WTC11 (cell line): ENCODE data around the gene SAMD13. TPM values are rescaled to one million over a fixed set of nuclear protein-coding genes. Genes with fewer than 3 reads are reported as not detected.

ENCODE experiments used
- ATAC-seq: fragments of 200-7000 bp; cut with Tn5 transposase; 2 replicates; pipeline ENCODE4 v1.10.0; 2021; ENCODE audit warnings: mild to moderate bottlenecking, moderate library complexity
- CTCF ChIA-PET: fragments of 300-600 bp; sonication (Branson Sonifier 250); formaldehyde crosslinking; loops from one replicate; lab custom pipeline; 2021; ENCODE audit warnings: antibody characterized with exemption; lab: Charles Lee
- POLR2A ChIA-PET: fragments of 350-600 bp; sonication (Branson Sonifier 250); formaldehyde crosslinking; loops from one replicate; lab custom pipeline; 2021; ENCODE audit warnings: antibody characterized with exemption; lab: Charles Lee
- DNase-seq: peaks from one replicate; pipeline ENCODE4 v3.0.0; 2021; ENCODE audit warnings: low spot score
- H3K27ac Mint-ChIP-seq: 2 replicates; pipeline ENCODE4 v1.8.0; 2021; ENCODE audit warnings: mixed read lengths
- H3K27me3 Mint-ChIP-seq: 2 replicates; pipeline ENCODE4 v1.8.0; 2021; ENCODE audit warnings: low read depth, mild to moderate bottlenecking, moderate library complexity, mixed read lengths
- H3K36me3 Mint-ChIP-seq: 2 replicates; pipeline ENCODE4 v1.8.0; 2021; ENCODE audit warnings: mixed read lengths
- H3K4me1 Mint-ChIP-seq: 2 replicates; pipeline ENCODE4 v1.8.0; 2022; ENCODE audit warnings: mixed read lengths
- H3K4me3 Mint-ChIP-seq: 2 replicates; pipeline ENCODE4 v1.8.0; 2021; ENCODE audit warnings: mild to moderate bottlenecking, moderate library complexity, mixed read lengths
- H3K9me3 Mint-ChIP-seq: 2 replicates; pipeline ENCODE4 v1.8.0; 2021; ENCODE audit warnings: mixed read lengths
- ATF1 ChIP-seq: sonication (generic); formaldehyde crosslinking; IDR thresholded peaks from 2 replicates; pipeline ENCODE4 v1.8.1; 2023; ENCODE audit warnings: mild to moderate bottlenecking, moderate library complexity, missing genetic modification reagents
- ESRRA ChIP-seq: sonication (generic); formaldehyde crosslinking; IDR thresholded peaks from 2 replicates; pipeline ENCODE4 v1.8.1; 2022; ENCODE audit warnings: mild to moderate bottlenecking, missing genetic modification reagents, borderline replicate concordance
- FOXJ3 ChIP-seq: sonication (generic); formaldehyde crosslinking; IDR thresholded peaks from 2 replicates; pipeline ENCODE4 v1.9.0; 2021; ENCODE audit warnings: missing genetic modification reagents, mild to moderate bottlenecking, borderline replicate concordance
- NFE2L1 ChIP-seq: sonication (generic); formaldehyde crosslinking; IDR thresholded peaks from 2 replicates; pipeline ENCODE4 v1.8.1; 2023; ENCODE audit warnings: missing genetic modification reagents
- SMAD4 ChIP-seq: sonication (generic); formaldehyde crosslinking; IDR thresholded peaks from 2 replicates; pipeline ENCODE4 v1.8.0; 2022; ENCODE audit warnings: mild to moderate bottlenecking, missing genetic modification reagents
- SOX15 ChIP-seq: fragments of 250-450 bp; sonication (Bioruptor Pico); IDR thresholded peaks from 2 replicates; pipeline ENCODE4 v1.9.0; 2021; ENCODE audit warnings: mild to moderate bottlenecking
- TEAD1 ChIP-seq: sonication (generic); formaldehyde crosslinking; IDR thresholded peaks from 2 replicates; pipeline ENCODE4 v1.8.0; 2022; ENCODE audit warnings: mild to moderate bottlenecking, missing genetic modification reagents
- TEAD4 ChIP-seq: sonication (generic); formaldehyde crosslinking; IDR thresholded peaks from 2 replicates; pipeline ENCODE4 v1.8.0; 2022; ENCODE audit warnings: mild to moderate bottlenecking, missing genetic modification reagents
- ZNF219 ChIP-seq: sonication (generic); formaldehyde crosslinking; IDR thresholded peaks from 2 replicates; pipeline ENCODE4 v1.8.0; 2023; ENCODE audit warnings: missing genetic modification reagents, mild to moderate bottlenecking, borderline replicate concordance
- ZNF263 ChIP-seq: sonication (generic); formaldehyde crosslinking; IDR thresholded peaks from 2 replicates; pipeline ENCODE4 v1.8.1; 2022; ENCODE audit warnings: low read depth, mild to moderate bottlenecking, moderate library complexity, missing genetic modification reagents
- ZNF396 ChIP-seq: fragments of 250-450 bp; sonication (Bioruptor Pico); IDR thresholded peaks from 2 replicates; pipeline ENCODE4 v1.8.0; 2021; ENCODE audit warnings: mild to moderate bottlenecking, moderate library complexity, borderline replicate concordance
- ZNF423 ChIP-seq: fragments of 250-450 bp; sonication (Bioruptor Pico); IDR thresholded peaks from 2 replicates; pipeline ENCODE4 v2.1.2; 2022; ENCODE audit warnings: mild to moderate bottlenecking, moderate library complexity
- total RNA-seq: library from RNA; stranded (reverse); gene quantifications from 3 replicates; pipeline ENCODE4 v1.2.3, GENCODE V29; 2021
- TF ChIP-seq, protein P1 (sequence below): sonication (generic); formaldehyde crosslinking; IDR thresholded peaks from 2 replicates; pipeline ENCODE4 v1.8.0; 2022; ENCODE audit warnings: missing genetic modification reagents
- TF ChIP-seq, protein P2 (sequence below): fragments of 250-450 bp; sonication (Bioruptor Pico); conservative IDR thresholded peaks from 2 replicates; pipeline ENCODE4 v1.9.0; 2021; ENCODE audit warnings: mild to moderate bottlenecking
- TF ChIP-seq, protein P3 (sequence below): sonication (generic); formaldehyde crosslinking; IDR thresholded peaks from 2 replicates; pipeline ENCODE4 v1.8.0; 2022; ENCODE audit warnings: mild to moderate bottlenecking, missing genetic modification reagents
- TF ChIP-seq, protein P4 (sequence below): sonication (generic); formaldehyde crosslinking; conservative IDR thresholded peaks from 2 replicates; pipeline ENCODE4 v1.8.1; 2022; ENCODE audit warnings: mild to moderate bottlenecking, missing genetic modification reagents
- TF ChIP-seq, protein P5 (sequence below): sonication (generic); formaldehyde crosslinking; IDR thresholded peaks from 2 replicates; pipeline ENCODE4 v1.8.0; 2022; ENCODE audit warnings: mild to moderate bottlenecking, missing genetic modification reagents
- TF ChIP-seq, protein P6 (sequence below): sonication (generic); formaldehyde crosslinking; conservative IDR thresholded peaks from 2 replicates; pipeline ENCODE4 v1.8.1; 2023; ENCODE audit warnings: mild to moderate bottlenecking, low read depth, missing genetic modification reagents, moderate library complexity
- TF ChIP-seq, protein P7 (sequence below): sonication (generic); formaldehyde crosslinking; IDR thresholded peaks from 2 replicates; pipeline ENCODE4 v1.8.0; 2022; ENCODE audit warnings: mild to moderate bottlenecking, missing genetic modification reagents

SAMD13 gene
- total RNA-seq, 1 experiment from 2014 or later, result 1.8 TPM

DNA sequence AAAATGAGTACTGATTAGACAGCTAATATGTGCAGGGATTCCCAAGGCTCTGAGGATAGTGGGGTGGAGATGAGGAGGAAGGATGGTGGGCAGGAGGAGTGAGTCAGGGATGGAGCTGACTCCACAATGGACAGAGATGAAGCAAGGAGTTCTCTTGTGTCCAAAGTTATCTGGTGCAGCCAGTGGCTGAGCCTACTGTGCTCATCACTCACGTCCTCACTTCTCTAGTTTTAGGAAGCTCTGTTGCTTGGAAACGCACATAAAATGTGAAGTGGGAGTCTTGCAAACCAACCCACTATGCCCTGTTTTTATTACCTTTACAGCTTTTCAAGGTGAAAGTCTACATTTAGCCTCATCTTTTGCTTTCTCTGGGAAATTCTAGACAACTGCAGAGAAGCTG lies 36.5 kb upstream of the SAMD13 start:
- ChIA-PET CTCF (no interaction called here), POLR2A (no interaction called here)
- no peaks in the 10 kb centered on the region for H3K27me3 Mint-ChIP-seq
- no peaks in the 10 kb centered on the region for H3K36me3 Mint-ChIP-seq
- H3K9me3 Mint-ChIP-seq, result no peaks in the 10 kb centered on the region
- ATAC-seq (no peak), DNase-seq (no peak)
- no peak overlapping the region for H3K4me3 Mint-ChIP-seq
- H3K27ac Mint-ChIP-seq, result no peak overlapping the region
- TF ChIP-seq FOXJ3 (CRISPR knock-in tag), result no peak
- TF ChIP-seq, protein P1, sequence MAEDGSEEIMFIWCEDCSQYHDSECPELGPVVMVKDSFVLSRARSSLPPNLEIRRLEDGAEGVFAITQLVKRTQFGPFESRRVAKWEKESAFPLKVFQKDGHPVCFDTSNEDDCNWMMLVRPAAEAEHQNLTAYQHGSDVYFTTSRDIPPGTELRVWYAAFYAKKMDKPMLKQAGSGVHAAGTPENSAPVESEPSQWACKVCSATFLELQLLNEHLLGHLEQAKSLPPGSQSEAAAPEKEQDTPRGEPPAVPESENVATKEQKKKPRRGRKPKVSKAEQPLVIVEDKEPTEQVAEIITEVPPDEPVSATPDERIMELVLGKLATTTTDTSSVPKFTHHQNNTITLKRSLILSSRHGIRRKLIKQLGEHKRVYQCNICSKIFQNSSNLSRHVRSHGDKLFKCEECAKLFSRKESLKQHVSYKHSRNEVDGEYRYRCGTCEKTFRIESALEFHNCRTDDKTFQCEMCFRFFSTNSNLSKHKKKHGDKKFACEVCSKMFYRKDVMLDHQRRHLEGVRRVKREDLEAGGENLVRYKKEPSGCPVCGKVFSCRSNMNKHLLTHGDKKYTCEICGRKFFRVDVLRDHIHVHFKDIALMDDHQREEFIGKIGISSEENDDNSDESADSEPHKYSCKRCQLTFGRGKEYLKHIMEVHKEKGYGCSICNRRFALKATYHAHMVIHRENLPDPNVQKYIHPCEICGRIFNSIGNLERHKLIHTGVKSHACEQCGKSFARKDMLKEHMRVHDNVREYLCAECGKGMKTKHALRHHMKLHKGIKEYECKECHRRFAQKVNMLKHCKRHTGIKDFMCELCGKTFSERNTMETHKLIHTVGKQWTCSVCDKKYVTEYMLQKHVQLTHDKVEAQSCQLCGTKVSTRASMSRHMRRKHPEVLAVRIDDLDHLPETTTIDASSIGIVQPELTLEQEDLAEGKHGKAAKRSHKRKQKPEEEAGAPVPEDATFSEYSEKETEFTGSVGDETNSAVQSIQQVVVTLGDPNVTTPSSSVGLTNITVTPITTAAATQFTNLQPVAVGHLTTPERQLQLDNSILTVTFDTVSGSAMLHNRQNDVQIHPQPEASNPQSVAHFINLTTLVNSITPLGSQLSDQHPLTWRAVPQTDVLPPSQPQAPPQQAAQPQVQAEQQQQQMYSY, result no peak
- no peak for TF ChIP-seq ESRRA (CRISPR knock-in tag)
- TF ChIP-seq, protein P2, sequence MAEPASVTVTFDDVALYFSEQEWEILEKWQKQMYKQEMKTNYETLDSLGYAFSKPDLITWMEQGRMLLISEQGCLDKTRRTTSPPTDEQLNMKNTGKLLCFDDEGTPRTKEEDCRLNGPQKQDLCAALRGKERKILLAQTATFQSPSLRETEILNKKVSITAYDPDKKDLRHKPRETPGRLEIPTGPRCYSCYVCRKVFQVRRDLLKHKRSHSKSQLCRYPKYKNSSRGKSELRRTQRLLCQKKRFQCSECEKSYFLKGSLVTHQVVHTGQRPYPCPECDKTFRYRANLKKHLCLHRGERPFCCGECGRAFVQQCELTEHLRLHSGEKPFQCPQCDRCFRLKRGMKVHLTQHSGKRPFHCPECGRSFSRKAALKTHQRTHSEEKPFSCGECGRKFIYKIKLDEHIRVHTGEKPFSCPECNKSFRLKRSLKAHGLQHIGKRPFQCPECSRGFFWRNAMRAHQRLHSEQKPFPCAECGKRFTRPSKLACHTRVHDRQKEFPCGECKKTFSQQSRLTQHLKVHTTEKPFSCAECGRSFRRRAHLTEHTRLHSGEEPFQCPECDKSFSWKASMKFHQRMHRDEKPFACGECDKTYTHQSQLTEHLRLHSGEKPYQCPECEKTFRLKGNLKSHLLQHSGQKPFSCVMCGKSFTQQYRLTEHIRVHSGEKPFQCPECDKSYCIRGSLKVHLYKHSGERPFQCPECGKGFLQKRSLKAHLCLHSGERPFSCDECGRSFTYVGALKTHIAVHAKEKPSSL (CRISPR knock-in tag), result no peak
- no peak for TF ChIP-seq SOX15 (CRISPR knock-in tag)
- TF ChIP-seq, protein P3, sequence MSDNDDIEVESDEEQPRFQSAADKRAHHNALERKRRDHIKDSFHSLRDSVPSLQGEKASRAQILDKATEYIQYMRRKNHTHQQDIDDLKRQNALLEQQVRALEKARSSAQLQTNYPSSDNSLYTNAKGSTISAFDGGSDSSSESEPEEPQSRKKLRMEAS, result no peak
- TF ChIP-seq SMAD4 (CRISPR knock-in tag), result no peak
- no peak for TF ChIP-seq ATF1 (CRISPR knock-in tag)
- no peak for TF ChIP-seq TEAD4 (CRISPR knock-in tag)
- TF ChIP-seq TEAD1, result no peak
- no peak for TF ChIP-seq ZNF263
- peaks cover 2% of the 10 kb centered on the region; the same call in 1 of the 2 replicates for H3K4me1 Mint-ChIP-seq

DNA sequence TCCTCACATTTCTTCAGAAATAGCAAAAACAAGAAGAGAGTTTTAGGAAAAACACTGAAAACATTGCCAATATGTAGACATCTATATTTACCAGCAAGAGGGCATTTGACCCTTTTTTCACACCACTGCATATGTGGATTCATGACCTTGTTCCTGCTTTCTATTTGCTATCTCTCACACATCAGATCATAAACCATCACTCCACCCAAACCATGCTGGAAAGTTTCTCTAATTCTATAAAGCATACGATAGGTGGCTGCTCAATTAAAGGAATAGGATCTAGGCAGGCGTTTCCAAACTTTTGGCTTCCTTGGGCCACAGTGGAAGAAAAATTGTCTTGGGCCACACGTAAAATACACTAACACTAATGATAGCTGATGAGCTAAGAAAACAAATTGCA lies 35.6 kb upstream of the SAMD13 start:
- no peaks in the 10 kb centered on the region for H3K36me3 Mint-ChIP-seq
- H3K27ac Mint-ChIP-seq, result no peak overlapping the region
- no peak for DNase-seq
- no peak overlapping the region for H3K4me3 Mint-ChIP-seq
- no peaks in the 10 kb centered on the region for H3K9me3 Mint-ChIP-seq
- no peak for TF ChIP-seq NFE2L1 (CRISPR knock-in tag)
- no peak for TF ChIP-seq ZNF423 (CRISPR knock-in tag)
- TF ChIP-seq TEAD4 (CRISPR knock-in tag), result no peak
- no peak for TF ChIP-seq ZNF219 (CRISPR knock-in tag)
- TF ChIP-seq, protein P4, sequence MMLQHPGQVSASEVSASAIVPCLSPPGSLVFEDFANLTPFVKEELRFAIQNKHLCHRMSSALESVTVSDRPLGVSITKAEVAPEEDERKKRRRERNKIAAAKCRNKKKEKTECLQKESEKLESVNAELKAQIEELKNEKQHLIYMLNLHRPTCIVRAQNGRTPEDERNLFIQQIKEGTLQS (CRISPR knock-in tag), result no peak
- TF ChIP-seq, protein P5, sequence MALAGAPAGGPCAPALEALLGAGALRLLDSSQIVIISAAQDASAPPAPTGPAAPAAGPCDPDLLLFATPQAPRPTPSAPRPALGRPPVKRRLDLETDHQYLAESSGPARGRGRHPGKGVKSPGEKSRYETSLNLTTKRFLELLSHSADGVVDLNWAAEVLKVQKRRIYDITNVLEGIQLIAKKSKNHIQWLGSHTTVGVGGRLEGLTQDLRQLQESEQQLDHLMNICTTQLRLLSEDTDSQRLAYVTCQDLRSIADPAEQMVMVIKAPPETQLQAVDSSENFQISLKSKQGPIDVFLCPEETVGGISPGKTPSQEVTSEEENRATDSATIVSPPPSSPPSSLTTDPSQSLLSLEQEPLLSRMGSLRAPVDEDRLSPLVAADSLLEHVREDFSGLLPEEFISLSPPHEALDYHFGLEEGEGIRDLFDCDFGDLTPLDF (CRISPR knock-in tag), result no peak
- TF ChIP-seq, protein P6, sequence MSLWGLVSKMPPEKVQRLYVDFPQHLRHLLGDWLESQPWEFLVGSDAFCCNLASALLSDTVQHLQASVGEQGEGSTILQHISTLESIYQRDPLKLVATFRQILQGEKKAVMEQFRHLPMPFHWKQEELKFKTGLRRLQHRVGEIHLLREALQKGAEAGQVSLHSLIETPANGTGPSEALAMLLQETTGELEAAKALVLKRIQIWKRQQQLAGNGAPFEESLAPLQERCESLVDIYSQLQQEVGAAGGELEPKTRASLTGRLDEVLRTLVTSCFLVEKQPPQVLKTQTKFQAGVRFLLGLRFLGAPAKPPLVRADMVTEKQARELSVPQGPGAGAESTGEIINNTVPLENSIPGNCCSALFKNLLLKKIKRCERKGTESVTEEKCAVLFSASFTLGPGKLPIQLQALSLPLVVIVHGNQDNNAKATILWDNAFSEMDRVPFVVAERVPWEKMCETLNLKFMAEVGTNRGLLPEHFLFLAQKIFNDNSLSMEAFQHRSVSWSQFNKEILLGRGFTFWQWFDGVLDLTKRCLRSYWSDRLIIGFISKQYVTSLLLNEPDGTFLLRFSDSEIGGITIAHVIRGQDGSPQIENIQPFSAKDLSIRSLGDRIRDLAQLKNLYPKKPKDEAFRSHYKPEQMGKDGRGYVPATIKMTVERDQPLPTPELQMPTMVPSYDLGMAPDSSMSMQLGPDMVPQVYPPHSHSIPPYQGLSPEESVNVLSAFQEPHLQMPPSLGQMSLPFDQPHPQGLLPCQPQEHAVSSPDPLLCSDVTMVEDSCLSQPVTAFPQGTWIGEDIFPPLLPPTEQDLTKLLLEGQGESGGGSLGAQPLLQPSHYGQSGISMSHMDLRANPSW, result no peak
- TF ChIP-seq SOX15 (CRISPR knock-in tag), result no peak
- TF ChIP-seq, protein P7, sequence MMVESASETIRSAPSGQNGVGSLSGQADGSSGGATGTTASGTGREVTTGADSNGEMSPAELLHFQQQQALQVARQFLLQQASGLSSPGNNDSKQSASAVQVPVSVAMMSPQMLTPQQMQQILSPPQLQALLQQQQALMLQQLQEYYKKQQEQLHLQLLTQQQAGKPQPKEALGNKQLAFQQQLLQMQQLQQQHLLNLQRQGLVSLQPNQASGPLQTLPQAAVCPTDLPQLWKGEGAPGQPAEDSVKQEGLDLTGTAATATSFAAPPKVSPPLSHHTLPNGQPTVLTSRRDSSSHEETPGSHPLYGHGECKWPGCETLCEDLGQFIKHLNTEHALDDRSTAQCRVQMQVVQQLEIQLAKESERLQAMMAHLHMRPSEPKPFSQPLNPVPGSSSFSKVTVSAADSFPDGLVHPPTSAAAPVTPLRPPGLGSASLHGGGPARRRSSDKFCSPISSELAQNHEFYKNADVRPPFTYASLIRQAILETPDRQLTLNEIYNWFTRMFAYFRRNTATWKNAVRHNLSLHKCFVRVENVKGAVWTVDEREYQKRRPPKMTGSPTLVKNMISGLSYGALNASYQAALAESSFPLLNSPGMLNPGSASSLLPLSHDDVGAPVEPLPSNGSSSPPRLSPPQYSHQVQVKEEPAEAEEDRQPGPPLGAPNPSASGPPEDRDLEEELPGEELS (CRISPR knock-in tag), result no peak
- no peak for TF ChIP-seq ZNF396 (CRISPR knock-in tag)
- TF ChIP-seq, all 79 proteins: peak for 0
- no peaks in the 10 kb centered on the region for H3K27me3 Mint-ChIP-seq
- POLR2A ChIA-PET, result no interaction called here
- CTCF ChIA-PET, result no interaction called here
- no peak for ATAC-seq
- peaks cover 5% of the 10 kb centered on the region for H3K4me1 Mint-ChIP-seq
